HG03095 (cell line): ENCODE data around the gene TMEM51.

Experiments
- ATAC-seq: cut with Tn5 transposase; IDR thresholded peaks from one replicate; pipeline ENCODE4 v1.9.1; 2021; ENCODE audit warnings: moderate library complexity; ENCODE audit not compliant: unreplicated experiment

Gene TMEM51

GRCh38 chr1:15191770-15192169 is 38.2 kb downstream of the TMEM51 start:
- no peak for ATAC-seq

GRCh38 chr1:15192916-15193550 is 39.5 kb downstream of the TMEM51 start:
- ATAC-seq: no peak

GRCh38 chr1:15195420-15196052 is 42.0 kb downstream of the TMEM51 start:
- ATAC-seq: no peak

GRCh38 chr1:15196069-15196468 is 42.5 kb downstream of the TMEM51 start:
- ATAC-seq: no peak

- ATAC-seq: no peak
Observed at GRCh38 chr1:15196807-15197530, 43.4 kb downstream of the TMEM51 start.

- no peak for ATAC-seq
Observed at GRCh38 chr1:15197591-15198447, 44.3 kb downstream of the TMEM51 start.

- ATAC-seq: no peak
Observed at GRCh38 chr1:15198684-15199083, 45.1 kb downstream of the TMEM51 start.

- no peak for ATAC-seq
Observed at GRCh38 chr1:15201221-15201620, 47.7 kb downstream of the TMEM51 start.

- no peak for ATAC-seq
Observed at GRCh38 chr1:15201849-15202551, 48.5 kb downstream of the TMEM51 start.

GRCh38 chr1:15204931-15205330 is 51.4 kb downstream of the TMEM51 start:
- no peak for ATAC-seq

- ATAC-seq: no peak
Observed at GRCh38 chr1:15205586-15206346, 52.2 kb downstream of the TMEM51 start.

GRCh38 chr1:15206418-15207030 is 53.0 kb downstream of the TMEM51 start:
- ATAC-seq: no peak

GRCh38 chr1:15207031-15207828 is 53.7 kb downstream of the TMEM51 start:
- no peak for ATAC-seq

- no peak for ATAC-seq
Observed at GRCh38 chr1:15207829-15208429, 54.4 kb downstream of the TMEM51 start.

- no peak for ATAC-seq
Observed at GRCh38 chr1:15210651-15211375, 57.3 kb downstream of the TMEM51 start.

GRCh38 chr1:15211424-15211823 is 57.9 kb downstream of the TMEM51 start:
- no peak for ATAC-seq

GRCh38 chr1:15212216-15212953 is 58.8 kb downstream of the TMEM51 start:
- no peak for ATAC-seq
